ENCODE data around the gene ZNF214. TPM values are rescaled to one million over a fixed set of nuclear protein-coding genes. Genes with fewer than 3 reads are reported as not detected.

Gene ZNF214
- total RNA-seq = 1 to 10 TPM; 1.3 to 3.3 (median 1.9) TPM

- peaks cover 8 to 24% (median 14%) of the 10 kb centered on the region in 4 donors for H3K4me1 ChIP-seq
- DNase-seq (ENCODE audit: extremely low spot score) = peak; percentile 97
- H3K4me3 ChIP-seq = peak within 1 kb of the TSS; percentile 60 to 78 (median 66)
- peak within 1 kb of the TSS; percentile 67 to 86 (median 76) for H3K27ac ChIP-seq (replicated peaks in 1 of 4)
- no peaks in the 10 kb centered on the region for H3K9me3 ChIP-seq
- no peaks in the 10 kb centered on the region for H3K36me3 ChIP-seq
- WGBS = 5% methylated on average over 37 of the region's 47 CpGs
- no peak for TF ChIP-seq CTCF (IDR thresholded peaks at IDR 0.05)
- peak; percentile 46 to 48 for TF ChIP-seq POLR2AphosphoS5 (IDR thresholded peaks at IDR 0.05)
- H3K27me3 ChIP-seq = no peaks in the 10 kb centered on the region
- intact Hi-C loops (cut with DNase I) = no loop called here
Observed at GRCh38 chr11:7020183-7020917, at the start of gene ZNF214, which contains the start of gene NLRP14. Gene ZNF214 (minus strand): TSS chr11:7020346. CDS start chr11:7002835, 17,511 bp downstream. Gene NLRP14 (plus strand): TSS chr11:7020479. CDS start chr11:7038587, 18,108 bp downstream.

GRCh38 chr11:7062534-7062933, 42.4 kb upstream of the ZNF214 start:
- H3K27me3 ChIP-seq = no peaks in the 10 kb centered on the region
- H3K36me3 ChIP-seq = no peaks in the 10 kb centered on the region
- peaks cover 0 to 21% (median 4%) of the 10 kb centered on the region in 4 donors for H3K4me1 ChIP-seq
- no peak overlapping the region for H3K4me3 ChIP-seq
- no peak for DNase-seq (ENCODE audit: extremely low spot score)
- no peaks in the 10 kb centered on the region for H3K9me3 ChIP-seq
- no peak overlapping the region for H3K27ac ChIP-seq (replicated peaks in 1 of 4)
- TF ChIP-seq CTCF (IDR thresholded peaks at IDR 0.05) = no peak
- intact Hi-C loops (cut with DNase I) = no loop called here
- WGBS = 84% methylated on average over 2 of the region's 2 CpGs

- peaks cover 0 to 21% (median 4%) of the 10 kb centered on the region in 4 donors for H3K4me1 ChIP-seq
- no peak for DNase-seq (ENCODE audit: extremely low spot score)
- WGBS = 56% methylated on average over 1 of the region's 1 CpG
- H3K27me3 ChIP-seq = no peaks in the 10 kb centered on the region
- intact Hi-C loops (cut with DNase I) = no loop called here
- TF ChIP-seq CTCF (IDR thresholded peaks at IDR 0.05) (no peak), POLR2A (IDR thresholded peaks at IDR 0.05; ENCODE audit: low read depth) (no peak), POLR2AphosphoS5 (IDR thresholded peaks at IDR 0.05) (no peak), EP300 (IDR thresholded peaks at IDR 0.05) (no peak)
- no peaks in the 10 kb centered on the region for H3K36me3 ChIP-seq
- H3K4me3 ChIP-seq = no peak overlapping the region
- H3K9me3 ChIP-seq = no peaks in the 10 kb centered on the region
- no peak overlapping the region for H3K27ac ChIP-seq (replicated peaks in 1 of 4)
Observed at GRCh38 chr11:7060868-7061267, 40.7 kb upstream of the ZNF214 start.

GRCh38 chr11:7057641-7058040, 37.5 kb upstream of the ZNF214 start:
- H3K27ac ChIP-seq (replicated peaks in 1 of 4) = no peak overlapping the region
- no peak overlapping the region for H3K4me3 ChIP-seq
- intact Hi-C loops (cut with DNase I) = no loop called here
- no peaks in the 10 kb centered on the region for H3K27me3 ChIP-seq
- TF ChIP-seq POLR2AphosphoS5 (IDR thresholded peaks at IDR 0.05) = no peak
- TF ChIP-seq POLR2A (IDR thresholded peaks at IDR 0.05; ENCODE audit: low read depth) = no peak
- no peak for TF ChIP-seq EP300 (IDR thresholded peaks at IDR 0.05)
- TF ChIP-seq CTCF (IDR thresholded peaks at IDR 0.05) = no peak
- peaks cover 0 to 21% (median 4%) of the 10 kb centered on the region in 4 donors for H3K4me1 ChIP-seq
- no peaks in the 10 kb centered on the region for H3K36me3 ChIP-seq
- WGBS = 42% methylated on average over 2 of the region's 2 CpGs
- DNase-seq (ENCODE audit: extremely low spot score) = no peak
- H3K9me3 ChIP-seq = no peaks in the 10 kb centered on the region
